H1 (cell line): ENCODE results near the gene RPL41. TPM values are rescaled to one million over a fixed set of nuclear protein-coding genes. Genes with fewer than 3 reads are reported as not detected.
A peak's percentile ranks its signal among the peaks of the same experiment; 100 is the strongest.

Experiments used
- CTCF ChIA-PET: fragments of 300-600 bp; sonication (Branson Sonifier 250); formaldehyde crosslinking; loops from one replicate; lab custom pipeline; 2021; ENCODE audit not compliant: partially characterized antibody; lab: Charles Lee
- POLR2A ChIA-PET: fragments of 300-600 bp; sonication (Branson Sonifier 250); formaldehyde crosslinking; loops from one replicate; lab custom pipeline; 2021; ENCODE audit warnings: inconsistent platforms; ENCODE audit not compliant: partially characterized antibody; lab: Charles Lee
- DNase-seq, 2 experiments: peaks; one replicate each; pipeline versions ENCODE4 v3.0.0 to v3.0.0-alpha.2; 2010 to 2022; ENCODE audit warnings: low spot score in 2 of 2, low read depth in 1 of 2, mixed read lengths in 1 of 2
- FAIRE-seq: peaks from 2 replicates; lab custom pipeline; 2011; peaks lifted over from hg19 to GRCh38; lab: Jason Lieb, UNC
- H2AFZ ChIP-seq: 2 replicates; pipeline ENCODE4 v1.8.1; 2012; ENCODE audit warnings: low read length, inconsistent platforms
- H2AK5ac ChIP-seq: 2 replicates; pipeline ENCODE4 v1.6.1; 2013; ENCODE audit warnings: low read depth, low read length
- H2BK120ac ChIP-seq: replicated peaks from 2 replicates; pipeline ENCODE3; 2013; ENCODE audit warnings: low read depth, low read length, inconsistent platforms
- H2BK12ac ChIP-seq: 2 replicates; pipeline ENCODE4 v1.6.1; 2013; ENCODE audit warnings: low read depth, low read length
- H2BK15ac ChIP-seq: 2 replicates; pipeline ENCODE4 v1.6.1; 2013; ENCODE audit warnings: low read length
- H2BK20ac ChIP-seq: 2 replicates; pipeline ENCODE4 v1.6.1; 2013; ENCODE audit warnings: low read length
- H2BK5ac ChIP-seq: 2 replicates; pipeline ENCODE4 v1.6.1; 2013; ENCODE audit warnings: low read depth, low read length
- H3K14ac ChIP-seq: 2 replicates; pipeline ENCODE4 v1.6.1; 2013; ENCODE audit warnings: inconsistent platforms; ENCODE audit not compliant: insufficient read length
- H3K18ac ChIP-seq: 2 replicates; pipeline ENCODE4 v1.6.1; 2013; ENCODE audit warnings: low read length; ENCODE audit errors: extremely low read depth
- H3K23ac ChIP-seq: 2 replicates; pipeline ENCODE4 v1.6.1; 2013; ENCODE audit warnings: inconsistent platforms; ENCODE audit not compliant: insufficient read length
- H3K23me2 ChIP-seq: 2 replicates; pipeline ENCODE4 v1.6.1; 2013; ENCODE audit warnings: low read depth, low read length
- H3K27ac ChIP-seq: 2 replicates; pipeline ENCODE4 v1.6.1; 2011; ENCODE audit warnings: low read depth, low read length, inconsistent platforms
- H3K27me3 ChIP-seq, 4 experiments: replicated peaks in 1 of 4; 1 replicate in 1 of 4; 2 replicates in 3 of 4; pipeline versions ENCODE4 v1.6.1 to v1.8.1; 2011 to 2013; ENCODE audit warnings: low read length in 3 of 4, mild to moderate bottlenecking in 3 of 4, inconsistent platforms in 2 of 4, mixed read lengths in 2 of 4, moderate library complexity in 1 of 4; ENCODE audit not compliant: control insufficient read depth in 3 of 4, insufficient read depth in 3 of 4; ENCODE audit errors: extremely low read depth in 1 of 4
- H3K36me3 ChIP-seq, 4 experiments: 2 replicates each; pipeline versions ENCODE4 v1.6.1 to v1.8.1; 2011 to 2013; ENCODE audit warnings: mild to moderate bottlenecking in 4 of 4, low read length in 3 of 4, moderate library complexity in 2 of 4, control low read depth in 1 of 4, inconsistent platforms in 1 of 4; ENCODE audit not compliant: insufficient read depth in 4 of 4, control insufficient read depth in 2 of 4
- H3K4ac ChIP-seq: replicated peaks from 2 replicates; pipeline ENCODE3; 2013; ENCODE audit warnings: low read length, low read depth, mixed read lengths, inconsistent platforms; ENCODE audit not compliant: insufficient read length
- H3K4me1 ChIP-seq, 4 experiments: replicated peaks in 1 of 4; 1 replicate in 1 of 4; 2 replicates in 3 of 4; pipeline versions ENCODE4 v1.6.1 to v1.8.1; 2011 to 2013; ENCODE audit warnings: low read length in 3 of 4, inconsistent platforms in 2 of 4, mixed read lengths in 1 of 4; ENCODE audit not compliant: insufficient read depth in 4 of 4, control insufficient read depth in 3 of 4
- H3K4me2 ChIP-seq, 2 experiments: 2 replicates each; pipeline versions ENCODE4 v1.6.1 to v1.8.1; 2011 to 2013; ENCODE audit warnings: low read depth in 2 of 2, low read length in 2 of 2, control low read depth in 1 of 2, inconsistent platforms in 1 of 2, mild to moderate bottlenecking in 1 of 2; ENCODE audit not compliant: insufficient read depth in 1 of 2
- H3K4me3 ChIP-seq, 4 experiments: fragments of 200-600, 300-600 bp in 1 of 4; sonication (generic), shearing (Covaris generic), sonication (Bioruptor Twin) in 1 of 4; 2 replicates each; pipeline versions ENCODE4 v1.5.1 to v1.8.1; 2011 to 2016; ENCODE audit warnings: low read length in 4 of 4, low read depth in 3 of 4, control low read depth in 2 of 4, inconsistent platforms in 2 of 4, mild to moderate bottlenecking in 2 of 4, mixed read lengths in 1 of 4, moderate library complexity in 1 of 4; ENCODE audit not compliant: insufficient read depth in 2 of 4; ENCODE audit errors: extremely low read depth in 1 of 4
- H3K56ac ChIP-seq: replicated peaks from 2 replicates; pipeline ENCODE3; 2013; ENCODE audit warnings: low read depth, mild to moderate bottlenecking, mixed read lengths, low read length, inconsistent platforms; ENCODE audit not compliant: insufficient read length
- H3K79me1 ChIP-seq: 2 replicates; pipeline ENCODE4 v1.6.1; 2013; ENCODE audit warnings: low read depth, low read length, control low read depth
- H3K79me2 ChIP-seq, 2 experiments: 2 replicates each; pipeline versions ENCODE4 v1.6.1 to v1.8.1; 2012 to 2013; ENCODE audit warnings: low read length in 2 of 2, mild to moderate bottlenecking in 2 of 2, inconsistent platforms in 1 of 2; ENCODE audit not compliant: insufficient read depth in 2 of 2, control insufficient read depth in 1 of 2
- H3K9ac ChIP-seq, 4 experiments: replicated peaks in 1 of 4; 1 replicate in 1 of 4; 2 replicates in 3 of 4; pipeline versions ENCODE4 v1.6.1 to v1.8.1; 2011 to 2013; ENCODE audit warnings: low read depth in 3 of 4, low read length in 3 of 4, control low read depth in 2 of 4, mild to moderate bottlenecking in 2 of 4, moderate library complexity in 2 of 4, inconsistent platforms in 1 of 4; ENCODE audit errors: extremely low read depth in 1 of 4
- H3K9me3 ChIP-seq, 2 experiments: 2 replicates each; pipeline versions ENCODE4 v1.6.1 to v1.8.1; 2012 to 2013; ENCODE audit warnings: mild to moderate bottlenecking in 2 of 2, moderate library complexity in 2 of 2, control low read depth in 1 of 2, inconsistent platforms in 1 of 2, low read depth in 1 of 2, low read length in 1 of 2, mixed read lengths in 1 of 2; ENCODE audit not compliant: insufficient read depth in 2 of 2
- H4K20me1 ChIP-seq, 2 experiments: replicated peaks in 1 of 2; 2 replicates each; pipeline versions ENCODE3 to v1.8.1; 2011 to 2013; ENCODE audit warnings: inconsistent platforms in 2 of 2, low read length in 2 of 2, mild to moderate bottlenecking in 1 of 2; ENCODE audit not compliant: insufficient read depth in 2 of 2, control insufficient read depth in 1 of 2
- H4K5ac ChIP-seq: 2 replicates; pipeline ENCODE4 v1.6.1; 2013; ENCODE audit warnings: low read length, low read depth, mixed read lengths, inconsistent platforms; ENCODE audit not compliant: insufficient read length
- H4K8ac ChIP-seq: 2 replicates; pipeline ENCODE4 v1.8.0; 2013; ENCODE audit warnings: mild to moderate bottlenecking, moderate library complexity, low read length, inconsistent platforms; ENCODE audit not compliant: insufficient read depth; ENCODE audit errors: extremely low read depth
- H4K91ac ChIP-seq: replicated peaks from 2 replicates; pipeline ENCODE3; 2013; ENCODE audit warnings: low read length, mixed read lengths, inconsistent platforms; ENCODE audit not compliant: insufficient read length
- BACH1 ChIP-seq: IDR thresholded peaks from 2 replicates; pipeline ENCODE4 v1.6.1; 2012; ENCODE audit warnings: low read length, improper control_type of control experiment
- EGR1 ChIP-seq: IDR thresholded peaks from 2 replicates; pipeline ENCODE4 v1.6.1; 2011; ENCODE audit warnings: low read depth, low read length, borderline replicate concordance
- HDAC2 ChIP-seq, 2 experiments: fragments of 300-600 bp in 1 of 2; sonication (generic) in 1 of 2; IDR thresholded peaks; 2 replicates each; pipeline ENCODE4 v1.6.1; 2011 to 2012; ENCODE audit warnings: low read depth in 2 of 2, low read length in 2 of 2, mild to moderate bottlenecking in 2 of 2, moderate library complexity in 2 of 2, borderline replicate concordance in 1 of 2, inconsistent platforms in 1 of 2
- KDM4A ChIP-seq: IDR thresholded peaks from one replicate; pipeline ENCODE4 v1.7.1; 2012; ENCODE audit warnings: low read depth, mild to moderate bottlenecking, moderate library complexity, low read length, inconsistent platforms; ENCODE audit not compliant: severe bottlenecking
- PHF8 ChIP-seq: fragments of 200-600 bp; sonication (generic); conservative IDR thresholded peaks from 2 replicates; pipeline ENCODE4 v1.7.1; 2012; ENCODE audit warnings: low read depth, mild to moderate bottlenecking, inconsistent platforms, low read length, moderate library complexity
- RNF2 ChIP-seq: fragments of 200-900, 300-1000 bp; sonication (generic); IDR thresholded peaks from 2 replicates; pipeline ENCODE4 v1.7.1; 2016; ENCODE audit warnings: borderline replicate concordance, low read depth, mild to moderate bottlenecking, antibody characterized with exemption, low read length; ENCODE audit not compliant: poor library complexity, severe bottlenecking; ENCODE audit errors: missing control alignments
- SAP30 ChIP-seq: fragments of 300-600 bp; sonication (generic); IDR thresholded peaks from 2 replicates; pipeline ENCODE4 v1.7.1; 2012; ENCODE audit warnings: low read length, moderate library complexity, mild to moderate bottlenecking, inconsistent platforms; ENCODE audit not compliant: insufficient read depth, insufficient replicate concordance
- SUZ12 ChIP-seq: fragments of 200-600 bp; sonication (generic); IDR thresholded peaks from 2 replicates; pipeline ENCODE4 v1.6.1; 2012; ENCODE audit warnings: mild to moderate bottlenecking, inconsistent platforms, low read length, moderate library complexity, mixed read lengths
- TAF7 ChIP-seq: optimal IDR thresholded peaks from 2 replicates; pipeline ENCODE3; 2011; ENCODE audit warnings: low read depth, mild to moderate bottlenecking, inconsistent platforms, low read length, moderate library complexity, borderline replicate concordance
- WGBS, 2 experiments: shearing (Covaris generic) in 1 of 2; methylation state at CpG; one replicate each; pipeline versions ENCODE4 v1.1.6 to v1.1.7; 2013 to 2015; ENCODE audit warnings: low lambda C conversion rate in 2 of 2, mixed read lengths in 2 of 2, inconsistent platforms in 1 of 2, low coverage in 1 of 2, missing lambda C conversion rate in 1 of 2; ENCODE audit not compliant: insufficient replicate concordance in 2 of 2, insufficient coverage in 1 of 2, insufficient read length in 1 of 2; ENCODE audit errors: extremely low coverage in 1 of 2, missing lambda C conversion rate in 1 of 2; 5-methylcytosine and 5-hydroxymethylcytosine counted together
- polyA plus RNA-seq, 7 experiments: library from polyadenylated mRNA; depleted of rRNA in 3 of 7; stranded (reverse) in 5 of 7; unstranded in 2 of 7; fragments of >200 nt in 5 of 7; fragments of 200-250 nt in 2 of 7; gene quantifications; 1 replicate in 5 of 7; 2 replicates in 1 of 7; 4 replicates in 1 of 7; pipeline versions ENCODE4 v1.2.1 to v1.2.3, GENCODE V29; 2011 to 2013; ENCODE audit warnings: missing spikeins in 2 of 7, mixed read lengths in 2 of 7
- total RNA-seq: library from RNA; stranded (reverse); fragmentation: NEBNext Ultra II Directional; extraction: Animal tissue kit (Norgen Biotek cat#: 25700); gene quantifications from 2 replicates; pipeline ENCODE4 v1.2.1, GENCODE V29; 2021

Gene RPL41
- total and polyA plus RNA-seq, 2 of the 8 experiments (the other 6 are each of a cell fraction or from before 2014, with no cell fraction given) = 4,440 to 16,488 TPM

- Histone ChIP-seq H3K36me3 (peaks cover 27 to 57% (median 46%) of the 10 kb centered on the region in 4 experiments), H2AK5ac (no peak overlapping the region), H2AFZ (no peak overlapping the region), H2BK20ac (no peak overlapping the region), H3K9ac (peak overlapping the region; percentile 75 to 94 (median 90)), H2BK12ac (no peak overlapping the region), H3K56ac (no peak overlapping the region), H4K91ac (peak overlapping the region; percentile 49), H3K9me3 (no peaks in the 10 kb centered on the region), H3K79me2 (peaks cover 21 to 31% of the 10 kb centered on the region in 2 experiments), H3K4me2 (peak overlapping the region; percentile 85 to 99), H3K4me3 (peak overlapping the region; percentile 81 to 95 (median 92)), H2BK120ac (no peak overlapping the region), H3K79me1 (0 out of 2 replicates have a peak, but pooled peaks cover 2% of the 10 kb centered on the region), H3K27me3 (no peaks in the 10 kb centered on the region), H3K27ac (peak overlapping the region; percentile 88; the same call in 1 of the 2 replicates), H4K5ac (peak overlapping the region; percentile 26), H3K23me2 (peaks cover 8% of the 10 kb centered on the region), H3K18ac (0 out of 2 replicates have a peak overlapping the region, but pooled peaks have one; percentile 21), H3K14ac (no peak overlapping the region), H2BK15ac (no peak overlapping the region), H3K4ac (peak overlapping the region; percentile 65), H2BK5ac (peak overlapping the region; percentile 98), H3K4me1 (peaks cover 0 to 9% (median 3%) of the 10 kb centered on the region in 4 experiments; a peak in 5 of 7 replicates), H4K20me1 (peaks cover 4 to 5% of the 10 kb centered on the region in 2 experiments), H3K23ac (no peak overlapping the region), H4K8ac (peak overlapping the region; percentile 84; the same call in 1 of the 2 replicates)
- FAIRE-seq = no peak
- DNase-seq = no peak
- ChIA-PET POLR2A (interaction anchor here (0.9 to 11.1 kb wide), 31 partner anchors 8 to 1125 kb away, joined by 3 to 267 read pairs (median 6); partner anchors contain the start of genes CNPY2, DNAJC14, ERBB3 and ESYT1), CTCF (interaction anchor here (0.6 to 7.2 kb wide), 12 partner anchors 10 to 150 kb away, joined by 3 to 34 read pairs (median 7); partner anchors contain the start of genes ERBB3, RNF41, SMARCC2 and ZC3H10)
- 3% methylated on average over 40 of the region's 40 CpGs; no CpG with 5 or more reads in 1 of the 2 experiments for WGBS, 2 experiments
- peak; percentile 21 for TF ChIP-seq KDM4A
- TF ChIP-seq PHF8 = peak; percentile 34; the same call in 1 of the 2 replicates
- TF ChIP-seq BACH1 = no peak
- TF ChIP-seq HDAC2 (IDR thresholded peaks at IDR 0.05; ENCODE audit: borderline replicate concordance in 1 of 2, low read depth in 2 of 2, low read length in 2 of 2) = 0 out of 4 replicates have a peak, but pooled peaks of 1 of the 2 experiments have one; percentile 36
- TF ChIP-seq SUZ12 = no peak
- no peak for TF ChIP-seq RNF2
- peak; percentile 14 for TF ChIP-seq TAF7
- TF ChIP-seq SAP30 = peak; percentile 97
- TF ChIP-seq EGR1 = no peak
These were observed 11.4 kb upstream of the RPL41 start for GRCh38 chr12:56104815-56105608.
